GM12873 (cell line): ENCODE results near the gene USH1G.

Experiments used
- CTCF ChIP-seq: IDR thresholded peaks from 2 replicates; pipeline ENCODE4 v1.5.1; 2012; ENCODE audit warnings: low read depth, mild to moderate bottlenecking, moderate library complexity, low read length, control low read depth; ENCODE audit not compliant: insufficient read depth; ENCODE audit errors: missing control alignments

The USH1G gene

GRCh38 chr17:74878658-74879057 lies 44.4 kb downstream of the USH1G start:
- no peak for TF ChIP-seq CTCF

- no peak for TF ChIP-seq CTCF
Measured at GRCh38 chr17:74877592-74878548, 45.2 kb downstream of the USH1G start.

GRCh38 chr17:74875977-74876593 lies 47.0 kb downstream of the USH1G start:
- no peak for TF ChIP-seq CTCF

- TF ChIP-seq CTCF: no peak
Measured at GRCh38 chr17:74875155-74875976, 47.7 kb downstream of the USH1G start.

- no peak for TF ChIP-seq CTCF
Measured at GRCh38 chr17:74874615-74875037, 48.4 kb downstream of the USH1G start.

- no peak for TF ChIP-seq CTCF
Measured at GRCh38 chr17:74873874-74874614, 49.0 kb downstream of the USH1G start.
